ENCODE data around the gene SIX1. TPM values are rescaled to one million over a fixed set of nuclear protein-coding genes. Genes with fewer than 3 reads are reported as not detected.

The SIX1 gene
- total RNA-seq, 4 donors from 2014 or later, result 0.42 to 1.4 (median 0.70) TPM

GRCh38 chr14:60602291-60602690 is 47.0 kb downstream of the SIX1 start:
- H3K4me1 ChIP-seq, result no peaks in the 10 kb centered on the region
- H3K4me3 ChIP-seq, result no peak overlapping the region
- TF ChIP-seq POLR2A (IDR thresholded peaks at IDR 0.05) (no peak), CTCF (IDR thresholded peaks at IDR 0.05) (no peak), POLR2AphosphoS5 (IDR thresholded peaks at IDR 0.05) (no peak), EP300 (IDR thresholded peaks at IDR 0.05) (no peak)
- ATAC-seq, result no peak
- H3K27me3 ChIP-seq, result no peaks in the 10 kb centered on the region
- H3K36me3 ChIP-seq, result no peaks in the 10 kb centered on the region
- no peaks in the 10 kb centered on the region for H3K9me3 ChIP-seq
- H3K27ac ChIP-seq, result no peak overlapping the region

- Histone ChIP-seq H3K4me1 (no peaks in the 10 kb centered on the region), H3K27me3 (no peaks in the 10 kb centered on the region), H3K36me3 (no peaks in the 10 kb centered on the region), H3K9me3 (no peaks in the 10 kb centered on the region), H3K4me3 (no peak overlapping the region), H3K27ac (no peak overlapping the region)
- TF ChIP-seq CTCF (IDR thresholded peaks at IDR 0.05) (no peak), EP300 (IDR thresholded peaks at IDR 0.05) (no peak), POLR2A (IDR thresholded peaks at IDR 0.05) (no peak), POLR2AphosphoS5 (IDR thresholded peaks at IDR 0.05) (no peak)
- no peak for ATAC-seq
Measured at GRCh38 chr14:60599727-60600126, 49.5 kb downstream of the SIX1 start.

- no peak overlapping the region for H3K4me3 ChIP-seq
- H3K36me3 ChIP-seq, result no peaks in the 10 kb centered on the region
- TF ChIP-seq POLR2A (IDR thresholded peaks at IDR 0.05) (no peak), EP300 (IDR thresholded peaks at IDR 0.05) (no peak), CTCF (IDR thresholded peaks at IDR 0.05) (no peak), POLR2AphosphoS5 (IDR thresholded peaks at IDR 0.05) (no peak)
- no peak overlapping the region for H3K27ac ChIP-seq
- no peaks in the 10 kb centered on the region for H3K4me1 ChIP-seq
- no peaks in the 10 kb centered on the region for H3K9me3 ChIP-seq
- no peak for ATAC-seq
- no peaks in the 10 kb centered on the region for H3K27me3 ChIP-seq
Measured at GRCh38 chr14:60596139-60596538, 53.1 kb downstream of the SIX1 start.

GRCh38 chr14:60594062-60594461 is 55.2 kb downstream of the SIX1 start:
- H3K4me3 ChIP-seq, result no peak overlapping the region
- 80 to 87% methylated on average over 3 of the region's 3 CpGs for WGBS, 2 donors (ENCODE audit: low coverage in 1 of 2)

More at GRCh38 chr14:60594062-60594461, 55.2 kb downstream of the SIX1 start:
- ATAC-seq, result no peak
- H3K9me3 ChIP-seq, result no peaks in the 10 kb centered on the region
- H3K27me3 ChIP-seq, result no peaks in the 10 kb centered on the region
- H3K36me3 ChIP-seq, result no peaks in the 10 kb centered on the region
- TF ChIP-seq POLR2AphosphoS5 (IDR thresholded peaks at IDR 0.05), result no peak
- TF ChIP-seq POLR2A (IDR thresholded peaks at IDR 0.05), result no peak
- no peak for TF ChIP-seq EP300 (IDR thresholded peaks at IDR 0.05)
- no peak for TF ChIP-seq CTCF (IDR thresholded peaks at IDR 0.05)
- H3K27ac ChIP-seq, result no peak overlapping the region
- no peaks in the 10 kb centered on the region for H3K4me1 ChIP-seq

Other genes with a start within 250 kb of the SIX1 start
- gene C14orf39, start 163.4 kb downstream of the SIX1 start, total RNA-seq, result 1 to 10 TPM in 1 of 4 donors, under 1 TPM in 1, not detected in 2; 0.31 to 1.1 TPM
- not detected for gene SIX6, start 140.3 kb downstream of the SIX1 start, total RNA-seq
- gene SIX4, start 74.9 kb upstream of the SIX1 start, total RNA-seq, result 1 to 10 TPM; 1.6 to 2.4 (median 2.1) TPM
- 10 to 100 TPM; 30.4 to 46.0 (median 42.8) TPM for gene MNAT1, start 85.3 kb upstream of the SIX1 start, total RNA-seq

Measured in gastroesophageal sphincter (tissue), 4 donors.